ENCODE results near the gene CRADD.

Gene CRADD

DNA sequence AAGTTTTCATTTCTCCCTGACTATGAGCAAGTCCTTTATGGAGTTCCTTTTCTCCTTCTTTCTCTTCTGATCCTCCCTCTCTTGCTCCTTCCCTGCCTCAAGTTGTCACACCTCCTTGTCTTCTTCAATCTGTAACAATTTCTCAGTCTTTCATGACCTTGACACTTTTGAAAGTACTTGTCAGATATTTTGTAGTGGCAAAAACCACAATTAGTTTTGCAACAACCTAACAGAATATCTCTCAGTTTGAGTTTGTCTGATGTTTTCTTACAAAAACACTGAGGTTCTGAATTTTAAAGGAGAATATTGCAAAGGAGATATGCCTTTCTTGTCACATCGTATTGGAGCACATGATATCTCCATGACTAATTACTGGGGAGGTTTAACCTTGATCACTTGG is 4.1 kb upstream of the CRADD start:
- DNase-seq = no peak

DNA sequence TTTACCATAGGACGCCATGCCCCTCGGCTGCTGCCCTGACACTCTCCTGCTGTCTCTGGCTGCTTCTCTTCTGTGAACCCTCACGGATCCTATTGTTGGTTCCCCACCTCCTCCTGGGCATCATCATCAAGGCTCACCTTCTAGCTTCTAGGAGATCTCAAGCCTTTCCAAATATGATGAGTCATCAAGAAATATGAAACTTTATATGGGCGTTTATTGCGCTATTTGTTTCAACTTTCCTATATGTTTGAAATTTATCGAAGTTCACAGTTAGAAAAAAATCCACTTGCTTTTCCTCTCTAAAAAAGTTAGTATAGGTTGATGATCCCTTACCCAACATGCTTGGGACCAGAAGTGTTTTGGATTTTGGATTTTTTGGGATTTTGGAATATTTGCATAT is 2.8 kb upstream of the CRADD start:
- DNase-seq = no peak

DNA sequence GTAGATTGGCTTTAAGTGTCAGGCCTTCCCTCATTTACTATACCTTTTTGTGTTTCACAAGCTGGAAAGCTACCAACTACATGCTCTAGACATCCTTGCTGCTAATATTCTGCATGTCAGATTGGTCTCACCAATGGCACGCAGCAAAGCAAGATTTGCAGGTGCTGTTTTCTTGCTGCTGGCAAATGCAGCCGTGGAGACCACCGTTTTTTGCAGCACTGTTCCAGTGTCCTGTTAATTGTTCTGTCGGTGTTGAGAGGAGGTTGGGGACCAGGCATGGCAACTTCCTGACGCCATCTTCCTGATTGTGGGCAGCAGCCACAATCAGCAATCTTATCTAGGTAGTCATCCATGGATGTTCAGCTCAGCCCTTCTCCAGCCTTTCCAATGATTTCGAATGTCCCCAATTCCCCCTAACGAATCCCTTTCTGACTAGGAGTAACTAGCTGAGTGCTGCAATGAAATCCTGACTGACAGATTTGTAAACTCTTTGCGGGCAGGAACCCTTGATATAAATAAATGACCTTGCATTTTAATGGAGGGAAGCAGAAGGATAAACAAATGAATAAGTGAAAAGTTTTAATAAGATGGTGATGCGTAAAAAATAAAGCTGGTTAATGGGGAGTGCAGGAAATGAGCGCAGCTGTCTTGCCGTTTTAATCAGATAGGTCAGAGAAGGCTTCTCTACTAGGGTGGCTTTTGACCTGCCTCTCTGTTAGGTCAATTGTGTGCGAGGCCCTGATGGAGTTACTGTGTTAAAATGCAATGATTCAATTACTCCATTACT is 574 bp upstream of the CRADD start:
- DNase-seq = no peak

DNA sequence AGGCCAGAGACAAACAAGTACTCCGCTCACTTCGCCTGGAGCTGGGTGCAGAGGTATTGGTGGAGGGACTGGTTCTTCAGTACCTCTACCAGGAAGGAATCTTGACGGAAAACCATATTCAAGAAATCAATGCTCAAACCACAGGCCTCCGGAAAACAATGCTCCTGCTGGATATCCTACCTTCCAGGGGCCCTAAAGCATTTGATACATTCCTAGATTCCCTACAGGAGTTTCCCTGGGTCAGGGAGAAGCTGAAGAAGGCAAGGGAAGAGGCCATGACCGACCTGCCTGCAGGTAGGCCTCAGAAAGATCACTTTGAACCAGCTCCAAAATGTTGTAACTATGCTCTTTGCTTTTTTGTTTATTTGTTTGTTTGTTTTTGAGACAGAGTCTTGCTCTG is 1.6 kb downstream of the CRADD start:
- no peak for DNase-seq

DNA sequence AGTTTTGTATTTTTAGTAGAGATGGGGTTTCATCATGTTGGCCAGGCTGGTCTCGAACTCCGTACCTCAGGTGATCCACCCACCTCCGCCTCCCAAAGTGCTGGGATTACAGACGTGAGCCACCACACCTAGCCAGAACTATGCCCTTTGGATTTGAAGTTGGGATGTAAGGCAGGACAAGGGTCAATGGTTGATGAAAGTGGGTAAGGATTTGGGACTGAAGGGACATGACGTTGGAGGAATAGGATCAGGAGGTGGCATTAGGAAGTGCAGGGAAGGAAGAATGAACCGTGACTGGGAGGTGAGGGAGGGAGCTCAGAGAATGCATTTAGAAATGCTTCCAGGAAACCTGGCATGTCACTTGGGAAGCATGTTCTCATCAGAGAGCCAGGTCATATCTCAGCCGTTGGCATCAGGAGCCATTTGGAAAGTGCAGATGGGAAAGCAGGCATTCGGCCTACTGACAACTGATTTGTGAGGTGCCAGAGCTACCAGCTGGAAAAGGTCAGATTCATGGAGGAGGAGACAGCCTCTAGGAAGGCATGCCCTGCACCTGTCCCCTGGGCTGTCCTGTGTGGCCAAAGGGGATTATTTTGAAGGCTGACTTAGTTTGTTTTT is 2.2 kb downstream of the CRADD start:
- no peak for DNase-seq

DNA sequence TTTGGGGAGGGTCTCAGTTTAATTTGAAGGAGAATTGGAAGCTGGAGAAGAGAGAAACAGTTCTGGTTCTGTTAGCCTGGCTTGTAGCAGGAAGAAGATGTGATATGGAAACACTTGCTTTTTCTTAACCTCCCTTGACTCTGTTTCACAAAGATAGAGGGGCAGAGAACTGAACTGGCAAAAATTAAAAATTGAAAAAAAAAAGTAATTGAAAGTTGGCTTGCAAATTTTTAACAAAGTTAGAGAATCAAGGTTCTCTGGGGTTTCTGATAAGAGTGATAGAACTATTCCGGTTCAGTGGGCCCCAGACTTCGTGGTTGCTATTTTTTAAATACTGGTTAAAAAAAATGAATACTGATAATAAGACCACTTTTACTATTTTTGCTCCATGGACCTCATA is 2.8 kb downstream of the CRADD start:
- no peak for DNase-seq

DNA sequence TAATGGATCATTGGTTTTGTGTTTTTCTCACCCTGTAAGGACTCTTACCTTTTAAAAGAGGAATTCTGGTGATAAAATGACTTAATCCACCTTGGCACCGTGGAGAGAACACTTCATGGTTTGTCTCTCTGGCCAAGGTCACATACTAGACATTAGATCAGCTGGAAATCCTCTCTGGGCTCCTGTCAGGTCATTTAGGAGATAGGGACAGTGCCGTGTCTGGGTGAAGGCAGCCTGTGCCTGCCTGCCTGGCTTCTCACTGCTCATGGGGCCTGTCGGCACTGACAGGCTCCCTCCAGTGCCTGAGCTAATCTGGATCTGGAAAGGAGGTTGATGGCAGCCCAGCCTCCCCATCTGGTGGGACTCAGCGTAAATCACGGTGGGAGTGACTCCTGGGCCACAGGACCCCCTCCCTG is 5.7 kb downstream of the CRADD start:
- no peak for DNase-seq

DNA sequence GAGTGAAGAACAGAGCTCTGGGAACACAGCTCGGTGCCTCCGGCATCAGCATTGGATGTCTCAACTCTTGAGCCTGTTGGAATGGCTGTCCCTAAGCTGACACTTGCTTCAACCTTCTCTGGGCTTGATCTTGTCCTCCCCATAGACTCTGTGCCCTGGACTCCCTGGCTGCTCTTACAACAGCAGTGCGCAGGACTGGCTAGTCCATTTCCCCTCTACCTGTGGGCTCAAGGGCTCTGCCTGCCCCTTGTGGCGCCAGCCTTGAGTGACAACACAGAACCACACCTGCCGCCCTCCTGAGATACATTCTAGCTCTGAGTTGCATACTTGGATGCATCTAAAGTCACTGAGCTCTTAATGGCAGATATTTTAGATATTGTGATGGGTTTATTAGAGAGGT is 6.2 kb downstream of the CRADD start:
- no peak for DNase-seq

DNA sequence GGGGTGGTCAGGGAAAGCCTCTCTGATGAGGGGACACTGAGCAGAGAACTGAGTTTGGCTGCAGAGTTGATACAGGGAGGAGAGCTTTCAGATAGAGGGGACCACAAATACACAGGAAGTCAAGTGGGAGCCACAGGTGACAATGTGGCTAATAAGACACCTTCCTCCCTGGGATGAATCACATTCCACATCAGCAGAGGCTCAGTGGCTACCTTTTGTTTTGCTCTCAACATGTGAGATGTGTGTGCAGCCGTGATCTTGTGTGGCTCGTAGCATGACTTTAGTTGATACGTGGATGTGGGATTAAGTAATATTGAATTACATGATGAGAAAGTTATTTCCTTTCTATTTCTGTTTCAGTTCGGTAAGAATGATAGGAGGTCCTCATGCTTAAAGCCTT is 7.5 kb downstream of the CRADD start:
- no peak for DNase-seq

DNA sequence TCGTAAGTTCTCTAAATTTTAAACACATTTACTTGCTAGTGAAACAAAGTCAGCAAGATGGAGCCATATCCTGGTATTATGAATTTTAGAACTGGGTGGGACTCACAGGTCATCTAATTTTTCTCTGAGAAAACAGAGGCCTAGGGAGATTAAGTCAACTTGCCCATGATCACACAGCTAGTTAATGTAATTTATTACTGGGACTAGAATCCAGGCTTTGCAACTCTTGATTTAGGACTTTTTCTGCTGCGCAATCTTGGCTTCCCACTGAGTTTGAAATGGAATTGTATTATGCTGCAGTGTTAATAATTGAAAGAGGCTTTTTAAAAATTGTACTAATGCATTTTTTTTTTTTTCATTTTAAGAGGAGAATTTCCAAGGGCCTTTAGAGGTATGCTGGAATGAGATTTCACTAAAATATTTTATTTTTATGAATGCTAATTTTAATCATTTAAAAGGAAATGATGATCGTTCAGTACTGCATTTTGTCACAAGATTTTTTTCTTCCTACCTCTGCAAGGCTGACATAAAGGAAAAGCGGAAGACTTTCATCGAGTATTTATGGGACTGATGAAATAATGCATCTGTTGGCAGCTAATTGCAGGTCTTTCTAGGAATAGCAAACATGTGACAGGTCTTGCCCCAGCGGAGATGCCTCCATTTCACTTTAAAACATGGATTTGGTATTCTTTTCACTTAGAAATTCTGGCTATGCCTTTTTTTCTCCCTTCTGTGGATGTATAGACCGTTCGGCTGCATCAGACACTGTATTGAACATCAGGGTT is 9.6 kb downstream of the CRADD start:
- DNase-seq = no peak

DNA sequence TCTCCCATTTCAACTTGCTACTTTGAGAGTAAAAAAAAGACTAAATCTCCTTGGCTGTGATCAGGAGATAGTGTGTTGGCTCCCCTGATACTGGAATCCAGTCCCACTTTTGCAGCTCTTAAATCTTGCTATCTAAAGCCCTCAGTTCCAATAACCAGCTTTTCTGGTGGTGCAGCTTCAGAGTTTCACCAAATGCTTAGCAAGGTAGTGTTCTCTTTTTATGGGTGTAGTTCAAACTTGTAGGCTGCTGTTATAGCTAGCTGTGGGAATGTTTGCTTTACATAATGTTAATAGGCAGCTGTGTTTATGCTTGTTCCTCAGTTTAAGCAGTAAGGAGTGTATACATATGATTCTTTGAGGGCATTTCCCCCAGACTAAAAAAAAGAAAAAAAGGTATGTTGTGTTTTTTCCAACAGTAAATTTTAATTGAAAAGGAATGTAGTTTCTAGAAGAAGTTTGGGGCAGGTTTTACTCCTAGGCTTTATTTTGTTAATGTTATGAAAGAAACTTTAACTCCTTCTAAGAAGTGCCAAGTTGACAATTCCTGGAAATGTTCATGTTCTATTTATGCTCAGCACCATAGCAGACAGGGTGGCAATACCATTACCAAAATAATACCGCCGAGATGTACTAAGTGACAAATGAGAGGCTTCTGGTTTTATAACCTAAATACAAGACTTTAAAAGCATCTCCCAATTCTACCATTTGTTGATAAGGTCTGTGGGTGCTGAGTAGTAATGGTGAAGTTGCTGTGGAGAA is 12.1 kb downstream of the CRADD start:
- no peak for DNase-seq

DNA sequence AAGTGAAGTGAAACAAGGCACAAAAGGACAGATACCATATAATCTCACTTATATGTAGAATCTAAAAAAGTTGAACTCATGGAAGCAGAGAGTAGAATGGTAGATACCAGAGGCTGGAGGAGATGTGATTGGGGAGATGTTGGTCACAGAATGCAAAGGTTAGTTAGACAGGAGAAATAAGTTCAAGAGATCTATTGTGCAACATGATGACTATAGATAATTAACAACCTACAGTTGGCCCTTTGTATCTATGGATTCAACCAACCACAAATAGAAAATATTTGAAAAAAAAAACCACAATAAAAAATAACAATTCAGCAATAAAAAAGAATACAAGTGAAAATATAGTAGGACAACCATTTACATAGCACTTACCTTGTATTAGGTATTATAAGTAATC is 19.3 kb downstream of the CRADD start:
- no peak for DNase-seq

DNA sequence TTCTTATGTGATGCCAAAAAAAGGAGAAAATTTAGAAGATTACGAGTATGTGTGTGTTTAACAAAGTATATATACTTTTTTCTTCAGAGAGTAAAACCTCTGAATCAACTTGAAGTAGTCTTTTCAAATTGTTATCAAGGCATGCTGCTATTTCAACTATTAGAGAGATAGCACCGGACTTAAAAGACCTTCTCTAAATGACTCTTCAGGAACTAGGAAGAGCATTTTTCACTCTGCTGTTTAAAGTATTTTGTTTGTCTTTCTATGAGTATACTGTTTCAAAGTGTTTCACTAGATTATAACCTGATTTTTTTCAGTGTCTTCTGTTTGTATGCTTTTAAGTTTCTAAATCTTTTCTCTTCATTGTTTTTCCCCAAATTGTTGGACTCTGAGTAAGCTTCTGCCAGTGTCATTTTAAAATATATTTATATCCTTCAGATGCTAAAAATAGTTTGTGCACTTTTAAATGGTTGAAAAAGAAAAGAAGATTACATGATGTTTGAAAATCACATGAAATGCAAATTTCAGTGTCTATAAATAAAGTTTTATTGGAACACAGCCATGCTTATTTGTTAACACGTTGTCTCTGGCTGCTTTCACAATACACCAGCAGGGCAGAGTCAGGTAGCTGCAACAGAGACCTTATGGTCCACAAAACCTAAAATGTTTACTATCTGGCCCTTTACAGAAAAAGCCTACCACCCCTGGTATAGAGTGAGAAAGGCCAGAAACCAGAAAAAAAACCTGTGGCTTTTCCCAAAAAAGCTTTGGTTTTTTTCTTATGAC is 21.3 kb downstream of the CRADD start:
- DNase-seq = no peak

DNA sequence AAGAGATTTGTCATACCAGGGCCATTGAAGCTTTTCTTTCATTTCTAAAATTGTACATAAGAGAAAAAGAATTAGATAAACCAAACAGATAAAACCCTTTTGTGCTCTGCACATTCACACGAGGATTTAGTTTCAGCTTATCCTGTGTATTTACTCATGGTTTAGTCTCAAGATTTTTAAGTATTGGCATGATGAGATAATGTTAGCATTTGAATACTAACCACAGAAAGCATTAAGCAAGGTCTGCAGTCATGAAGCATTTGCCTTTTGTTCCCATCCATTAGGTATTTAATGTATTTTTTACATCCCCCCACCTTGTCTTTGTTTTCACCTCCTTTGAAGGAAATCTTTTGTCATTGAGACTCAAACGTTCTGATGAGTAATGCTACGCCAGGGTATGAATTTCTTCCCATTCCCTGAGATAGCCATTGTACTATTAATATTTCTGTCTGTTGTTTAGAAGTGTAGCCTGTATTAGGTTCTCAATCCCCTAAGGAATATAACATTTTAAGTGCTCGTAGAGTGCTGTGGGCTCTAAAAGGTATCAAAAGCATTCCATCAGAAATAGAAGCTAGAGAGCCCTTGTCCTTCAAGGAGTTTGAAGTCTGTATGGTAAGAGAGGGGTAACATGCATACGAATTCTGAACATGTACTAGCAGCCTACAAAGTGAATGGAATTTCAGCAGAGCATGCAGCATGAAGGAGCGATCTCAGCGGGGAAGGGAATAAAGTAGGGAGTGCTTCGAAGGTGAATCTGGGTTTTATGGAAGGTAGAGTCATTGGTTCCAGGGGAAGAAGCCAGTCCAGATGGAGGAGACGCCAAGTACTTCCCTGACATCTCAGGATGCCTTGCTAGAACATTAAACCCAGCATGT is 22.3 kb downstream of the CRADD start:
- DNase-seq = no peak

DNA sequence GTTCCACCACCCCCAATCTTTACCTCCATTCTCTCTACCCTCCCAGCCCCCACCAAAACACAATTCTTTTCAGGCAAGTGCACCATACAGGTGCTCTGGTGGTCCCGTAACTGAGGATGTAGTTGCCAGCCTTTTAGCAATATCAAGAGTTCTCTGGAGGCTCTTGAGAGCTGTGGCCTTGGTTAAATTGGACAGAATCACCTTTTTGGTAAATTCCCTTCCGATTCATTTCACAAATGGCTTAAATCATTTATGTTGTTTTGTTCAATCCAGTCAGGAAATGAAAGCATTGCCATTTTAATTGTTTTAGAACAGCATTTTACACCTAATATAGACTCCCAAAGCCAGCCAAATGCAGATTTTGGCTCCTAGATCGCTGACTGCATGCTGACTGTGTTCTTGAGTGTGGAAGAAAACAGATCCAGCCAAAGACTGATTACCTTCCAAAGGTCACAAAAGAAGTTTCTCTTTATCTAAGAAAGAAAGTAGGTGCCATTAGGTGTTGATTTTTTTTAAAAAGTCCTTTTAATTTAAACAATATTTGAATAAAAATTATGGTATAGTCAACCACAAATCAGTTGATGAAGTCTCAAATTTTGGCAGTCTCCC is 25.6 kb downstream of the CRADD start:
- no peak for DNase-seq

DNA sequence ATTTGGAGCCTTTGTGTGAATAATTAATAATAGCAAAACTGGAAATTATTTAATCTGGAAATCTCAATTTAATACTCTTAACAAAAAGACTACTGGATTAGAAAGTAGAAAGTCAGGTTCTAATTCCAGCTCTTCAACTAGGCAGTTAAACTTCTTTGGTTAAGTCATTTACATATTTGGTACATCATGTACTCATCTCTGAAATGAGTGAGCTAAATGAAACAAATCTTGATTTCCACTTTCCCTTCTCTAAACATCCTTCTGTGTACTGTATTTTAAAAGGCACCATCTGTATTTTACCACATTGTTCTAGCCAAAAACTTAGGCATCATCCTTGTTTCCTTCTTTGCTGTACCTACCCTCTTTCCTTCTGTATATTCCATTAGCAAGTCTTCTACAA is 26.9 kb downstream of the CRADD start:
- no peak for DNase-seq

DNA sequence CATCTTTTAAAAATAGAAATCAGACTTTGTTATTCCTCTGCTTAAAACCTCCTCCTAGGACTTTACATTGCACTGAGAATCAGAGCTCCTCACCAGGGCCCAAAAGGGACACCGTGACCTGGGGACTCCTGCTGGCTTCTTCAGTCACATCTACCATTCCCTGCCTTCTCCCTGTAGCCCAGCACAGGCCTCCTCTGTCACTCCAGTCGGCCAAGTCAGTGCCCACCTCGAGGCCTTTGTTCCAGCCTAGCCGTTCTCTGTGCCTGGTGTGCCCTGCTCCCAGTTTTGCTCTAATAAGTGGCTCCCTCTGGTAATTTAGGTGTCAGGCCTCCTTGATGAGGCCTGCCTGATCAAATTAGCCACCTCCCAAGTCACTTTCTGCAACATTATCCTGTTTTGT is 27.4 kb downstream of the CRADD start:
- DNase-seq = no peak

DNA sequence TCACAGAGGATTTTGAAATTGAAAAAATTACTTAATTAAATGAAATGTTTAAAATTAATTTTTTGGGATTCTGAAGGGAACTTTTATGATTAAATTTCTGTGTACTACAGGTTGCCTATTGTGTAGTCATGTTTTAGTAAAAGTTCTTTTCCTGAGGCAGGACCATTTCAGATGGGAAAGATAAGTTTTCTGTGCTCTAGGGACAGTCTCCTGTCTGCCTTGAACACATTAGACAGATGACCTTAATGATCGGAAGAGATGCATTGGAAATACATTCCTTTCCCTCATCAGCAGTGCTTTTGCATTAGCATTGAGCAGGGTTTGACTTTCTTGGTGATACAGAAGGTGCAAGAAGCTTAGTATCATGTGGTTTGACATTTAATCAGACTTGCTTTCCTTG is 28.1 kb downstream of the CRADD start:
- no peak for DNase-seq

DNA sequence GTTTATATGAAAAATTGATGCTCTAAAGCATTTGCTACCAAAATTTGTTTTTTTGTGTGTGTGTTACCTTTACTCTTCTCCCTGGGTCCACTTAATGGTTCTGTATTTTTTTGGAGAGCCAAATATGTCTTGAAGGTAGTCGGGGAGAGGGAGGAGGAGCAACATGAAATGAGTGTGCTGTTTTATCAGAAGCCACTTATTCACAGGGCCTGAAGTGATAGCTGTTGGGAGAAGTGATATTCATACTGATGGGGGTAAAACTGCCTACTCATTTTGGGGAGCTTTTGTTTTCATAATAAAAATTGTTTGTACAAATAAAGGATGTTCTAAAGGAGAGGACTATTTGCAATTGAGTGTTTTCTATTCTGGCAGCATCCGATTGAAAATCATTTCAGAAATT is 29.2 kb downstream of the CRADD start:
- no peak for DNase-seq

DNA sequence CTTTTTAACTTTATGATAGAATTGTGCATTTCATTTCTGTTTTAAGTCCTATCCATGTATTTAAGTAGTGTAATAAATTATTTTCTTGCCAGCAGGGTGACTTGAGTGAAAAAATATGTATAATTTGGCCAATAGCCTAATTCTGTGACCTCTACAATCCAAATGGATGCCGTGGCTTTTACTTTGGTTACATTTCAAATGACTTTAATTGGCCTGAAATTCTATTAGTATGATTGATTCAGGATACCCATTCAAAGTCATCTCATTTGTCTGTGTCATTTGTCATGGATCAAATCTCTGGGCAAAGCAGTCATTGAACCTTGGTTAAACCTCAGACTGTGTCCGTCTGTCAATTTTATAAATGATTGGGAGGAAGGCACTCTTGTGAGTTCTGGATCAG is 29.6 kb downstream of the CRADD start:
- DNase-seq = no peak

DNA sequence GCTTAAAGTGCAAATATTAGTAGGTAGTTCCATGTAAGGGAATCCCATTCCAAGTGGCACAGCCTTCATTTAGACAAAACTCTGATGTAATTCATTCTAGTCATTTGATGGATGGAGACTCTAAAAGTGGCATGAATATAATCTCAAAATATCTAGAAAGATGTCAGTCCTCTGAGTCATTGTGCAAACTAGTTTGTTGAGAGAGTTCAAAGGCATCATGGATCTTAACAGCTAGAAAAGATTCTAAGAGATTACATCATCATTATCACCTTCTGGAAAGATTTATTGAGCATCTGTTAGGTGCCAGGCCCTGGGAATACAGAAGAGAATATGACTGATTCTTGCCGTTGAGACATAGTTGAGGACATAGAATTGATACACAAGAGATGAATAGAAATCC is 30.7 kb downstream of the CRADD start:
- DNase-seq = no peak
